Vagina (tissue), 2 donors: ENCODE results near the gene CDC14B.

Experiments used
- POLR2A ChIP-seq, 2 donors: fragments of 450-650 bp; IDR thresholded peaks; one replicate each; pipeline ENCODE4 v1.6.1; 2017; ENCODE audit warnings: antibody characterized with exemption in 2 of 2, mild to moderate bottlenecking in 2 of 2, moderate library complexity in 2 of 2
- POLR2AphosphoS5 ChIP-seq, 2 donors: sonication (generic); formaldehyde crosslinking; IDR thresholded peaks; one replicate each; pipeline ENCODE4 v1.9.0; 2017; ENCODE audit warnings: antibody characterized with exemption in 2 of 2, mild to moderate bottlenecking in 2 of 2, low read depth in 1 of 2; ENCODE audit not compliant: insufficient read depth in 1 of 2
- TF ChIP-seq, protein P1 (sequence below), 3 experiments: fragments of 450-650 bp in 2 of 3; fragments of 200-600 bp in 1 of 3; sonication (generic) in 1 of 3; IDR thresholded peaks; one replicate each; pipeline ENCODE4 v1.5.1; 2017 to 2019; ENCODE audit warnings: antibody characterized with exemption in 3 of 3, mild to moderate bottlenecking in 2 of 3, moderate library complexity in 2 of 3

DNA sequence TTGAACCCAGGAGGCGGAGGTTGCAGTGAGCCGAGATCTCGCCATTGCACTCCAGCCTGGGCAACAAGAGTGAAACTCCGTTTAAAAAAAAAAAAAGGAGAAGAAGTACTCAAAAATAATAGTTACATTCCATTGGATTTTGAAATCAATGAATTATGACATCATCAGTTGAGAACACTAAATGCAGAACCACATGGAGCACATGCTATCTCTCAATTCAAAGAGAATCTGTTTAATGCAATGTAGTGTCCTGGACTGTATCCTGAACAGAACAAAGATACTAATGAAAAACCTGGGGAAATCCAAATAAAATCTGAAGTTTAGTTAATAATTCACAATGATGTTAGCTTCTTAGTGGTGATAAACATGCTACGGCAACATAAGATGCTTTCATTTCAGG is 20.3 kb downstream of the CDC14B start:
- TF ChIP-seq, protein P1, sequence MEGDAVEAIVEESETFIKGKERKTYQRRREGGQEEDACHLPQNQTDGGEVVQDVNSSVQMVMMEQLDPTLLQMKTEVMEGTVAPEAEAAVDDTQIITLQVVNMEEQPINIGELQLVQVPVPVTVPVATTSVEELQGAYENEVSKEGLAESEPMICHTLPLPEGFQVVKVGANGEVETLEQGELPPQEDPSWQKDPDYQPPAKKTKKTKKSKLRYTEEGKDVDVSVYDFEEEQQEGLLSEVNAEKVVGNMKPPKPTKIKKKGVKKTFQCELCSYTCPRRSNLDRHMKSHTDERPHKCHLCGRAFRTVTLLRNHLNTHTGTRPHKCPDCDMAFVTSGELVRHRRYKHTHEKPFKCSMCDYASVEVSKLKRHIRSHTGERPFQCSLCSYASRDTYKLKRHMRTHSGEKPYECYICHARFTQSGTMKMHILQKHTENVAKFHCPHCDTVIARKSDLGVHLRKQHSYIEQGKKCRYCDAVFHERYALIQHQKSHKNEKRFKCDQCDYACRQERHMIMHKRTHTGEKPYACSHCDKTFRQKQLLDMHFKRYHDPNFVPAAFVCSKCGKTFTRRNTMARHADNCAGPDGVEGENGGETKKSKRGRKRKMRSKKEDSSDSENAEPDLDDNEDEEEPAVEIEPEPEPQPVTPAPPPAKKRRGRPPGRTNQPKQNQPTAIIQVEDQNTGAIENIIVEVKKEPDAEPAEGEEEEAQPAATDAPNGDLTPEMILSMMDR (IDR thresholded peaks at IDR 0.05): no peak
- TF ChIP-seq POLR2A (IDR thresholded peaks at IDR 0.05): no peak
- TF ChIP-seq POLR2AphosphoS5 (IDR thresholded peaks at IDR 0.05; ENCODE audit: insufficient read depth in 1 of 2, low read depth in 1 of 2): no peak
